Neural progenitor cell (in vitro differentiated cells): Measurements from ENCODE around the gene GCNA. TPM values are rescaled to one million over a fixed set of nuclear protein-coding genes. Genes with fewer than 3 reads are reported as not detected.
"Not testable (repeated sequence)": the region's sequence is repeated elsewhere in the genome, so short reads cannot be mapped to it uniquely, and the experiment has no call there.

Source experiments
- DNase-seq: peaks from one replicate; pipeline ENCODE4 v3.0.0-alpha.2; 2016; ENCODE audit warnings: low spot score
- H2AFZ ChIP-seq: fragments of 200-600 bp; sonication (generic); replicated peaks from 2 replicates; pipeline ENCODE4 v1.6.1; 2016; ENCODE audit warnings: antibody characterized with exemption
- H3F3A ChIP-seq: fragments of 200-600 bp; sonication (generic); 2 replicates; pipeline ENCODE4 v1.6.1; 2016; ENCODE audit warnings: antibody characterized with exemption, low read depth
- H3K27ac ChIP-seq: fragments of 200-600 bp; sonication (generic); 2 replicates; pipeline ENCODE4 v1.5.1; 2016; ENCODE audit warnings: mild to moderate bottlenecking
- H3K27me3 ChIP-seq: fragments of 200-600 bp; sonication (generic); 2 replicates; pipeline ENCODE4 v1.6.1; 2016; ENCODE audit warnings: mild to moderate bottlenecking, moderate library complexity
- H3K36me3 ChIP-seq: fragments of 200-600 bp; sonication (generic); 2 replicates; pipeline ENCODE4 v1.5.1; 2016
- H3K4me1 ChIP-seq: fragments of 200-600 bp; sonication (generic); 2 replicates; pipeline ENCODE4 v1.6.1; 2016; ENCODE audit warnings: mixed run types
- H3K4me2 ChIP-seq: fragments of 200-600 bp; sonication (generic); 2 replicates; pipeline ENCODE4 v1.6.1; 2016
- H3K4me3 ChIP-seq: fragments of 200-600 bp; sonication (generic); 2 replicates; pipeline ENCODE4 v1.5.1; 2016
- H3K79me2 ChIP-seq: fragments of 200-600 bp; sonication (generic); 2 replicates; pipeline ENCODE4 v1.6.1; 2016; ENCODE audit warnings: low read depth
- H3K9ac ChIP-seq: fragments of 200-600 bp; sonication (generic); 2 replicates; pipeline ENCODE4 v1.6.1; 2016
- H3K9me3 ChIP-seq: fragments of 200-600 bp; sonication (generic); 2 replicates; pipeline ENCODE4 v1.5.1; 2016; ENCODE audit warnings: low read depth
- H4K20me1 ChIP-seq: fragments of 200-600 bp; sonication (generic); 2 replicates; pipeline ENCODE4 v1.6.1; 2016; ENCODE audit warnings: low read depth
- H3K27ac Mint-ChIP-seq: 3 replicates; pipeline ENCODE4 v1.8.0; 2021; ENCODE audit warnings: mixed read lengths
- H3K27me3 Mint-ChIP-seq: 2 replicates; pipeline ENCODE4 v1.8.0; 2022; ENCODE audit warnings: low read depth, mild to moderate bottlenecking, inconsistent platforms, moderate library complexity, mixed read lengths; ENCODE audit not compliant: insufficient read depth
- H3K36me3 Mint-ChIP-seq: 3 replicates; pipeline ENCODE4 v1.8.0; 2021; ENCODE audit warnings: mixed read lengths
- H3K4me1 Mint-ChIP-seq: 3 replicates; pipeline ENCODE4 v1.8.0; 2021; ENCODE audit warnings: mixed read lengths
- H3K4me3 Mint-ChIP-seq: 3 replicates; pipeline ENCODE4 v1.8.0; 2021; ENCODE audit warnings: mild to moderate bottlenecking, moderate library complexity, mixed read lengths
- H3K9me3 Mint-ChIP-seq: 3 replicates; pipeline ENCODE4 v1.8.0; 2020; ENCODE audit warnings: mixed read lengths
- CTCF ChIP-seq: fragments of 200-600 bp; sonication (generic); IDR thresholded peaks from 2 replicates; pipeline ENCODE4 v1.5.1; 2017; ENCODE audit warnings: antibody characterized with exemption, mild to moderate bottlenecking
- EZH2 ChIP-seq: fragments of 200-600 bp; sonication (generic); IDR thresholded peaks from 2 replicates; pipeline ENCODE4 v1.6.1; 2017; ENCODE audit warnings: antibody characterized with exemption, mild to moderate bottlenecking, moderate library complexity
- EZH2phosphoT487 ChIP-seq: fragments of 200-600 bp; sonication (generic); IDR thresholded peaks from 2 replicates; pipeline ENCODE4 v1.6.1; 2017; ENCODE audit warnings: antibody characterized with exemption
- total RNA-seq: library from RNA; depleted of rRNA; stranded (reverse); fragments of >200 nt; gene quantifications from 2 replicates; pipeline ENCODE4 v1.2.3, GENCODE V29; 2015; ENCODE audit warnings: low replicate concordance

GCNA gene
- total RNA-seq, 1 donor from 2014 or later = 0.97 TPM

- Histone ChIP-seq H3K27ac (no peak overlapping the region), H3F3A (no peaks in the 10 kb centered on the region), H3K4me2 (no peak overlapping the region), H3K9me3 (peaks cover 4% of the 10 kb centered on the region), H3K4me1 (no peaks in the 10 kb centered on the region), H3K4me3 (no peak overlapping the region), H3K9ac (no peak overlapping the region), H3K27me3 (no peaks in the 10 kb centered on the region), H3K79me2 (no peaks in the 10 kb centered on the region), H2AFZ (no peak overlapping the region), H3K36me3 (no peaks in the 10 kb centered on the region), H4K20me1 (no peaks in the 10 kb centered on the region)
- Mint-ChIP-seq H3K4me1 (no peaks in the 10 kb centered on the region), H3K4me3 (no peak overlapping the region), H3K36me3 (peaks cover 23% of the 10 kb centered on the region), H3K27ac (no peak overlapping the region), H3K9me3 (peaks cover 9% of the 10 kb centered on the region), H3K27me3 (no peaks in the 10 kb centered on the region)
- TF ChIP-seq EZH2phosphoT487 (no peak), CTCF (no peak), EZH2 (no peak)
- no peak for DNase-seq
Measured at GRCh38 chrX:71607488-71607887, 29.3 kb downstream of the GCNA start.

- no peak for DNase-seq
- peaks cover 12% of the 10 kb centered on the region for H3K36me3 Mint-ChIP-seq
- H3K79me2 ChIP-seq = no peaks in the 10 kb centered on the region
- no peaks in the 10 kb centered on the region for H3K27me3 ChIP-seq
- H3K4me2 ChIP-seq = no peak overlapping the region
- H3K4me3 Mint-ChIP-seq = no peak overlapping the region
- no peaks in the 10 kb centered on the region for H3K27me3 Mint-ChIP-seq
- H3K9ac ChIP-seq = no peak overlapping the region
- H3F3A ChIP-seq = no peaks in the 10 kb centered on the region
- H3K27ac ChIP-seq = no peak overlapping the region
- H3K4me3 ChIP-seq = no peak overlapping the region
- H2AFZ ChIP-seq = no peak overlapping the region
- no peak overlapping the region for H3K27ac Mint-ChIP-seq
- peaks cover 4% of the 10 kb centered on the region for H3K9me3 Mint-ChIP-seq
- TF ChIP-seq CTCF (no peak), EZH2 (no peak), EZH2phosphoT487 (no peak)
- H3K36me3 ChIP-seq = no peaks in the 10 kb centered on the region
- no peaks in the 10 kb centered on the region for H3K4me1 Mint-ChIP-seq
- H4K20me1 ChIP-seq = no peaks in the 10 kb centered on the region
- H3K4me1 ChIP-seq = no peaks in the 10 kb centered on the region
- H3K9me3 ChIP-seq = no peaks in the 10 kb centered on the region
Measured at GRCh38 chrX:71609095-71609750, 31.0 kb downstream of the GCNA start.

- not testable (repeated sequence) for H3K9ac ChIP-seq, H3K79me2 ChIP-seq, H2AFZ ChIP-seq, H3K27ac Mint-ChIP-seq, H3K4me1 Mint-ChIP-seq, H3K27ac ChIP-seq, H4K20me1 ChIP-seq, H3K36me3 Mint-ChIP-seq, H3K27me3 Mint-ChIP-seq, H3K27me3 ChIP-seq, H3K4me2 ChIP-seq, H3K4me3 ChIP-seq, H3K36me3 ChIP-seq, H3F3A ChIP-seq, H3K9me3 ChIP-seq, DNase-seq, H3K4me3 Mint-ChIP-seq, H3K4me1 ChIP-seq
- peaks cover 17% of the 10 kb centered on the region for H3K9me3 Mint-ChIP-seq
Measured at GRCh38 chrX:71611736-71612135, 33.5 kb downstream of the GCNA start.

- no peak for DNase-seq
- H3K9me3 ChIP-seq = no peaks in the 10 kb centered on the region
- Mint-ChIP-seq H3K27me3 (peaks cover 2% of the 10 kb centered on the region), H3K4me3 (no peak overlapping the region), H3K4me1 (no peaks in the 10 kb centered on the region), H3K9me3 (peaks cover 17% of the 10 kb centered on the region), H3K27ac (no peak overlapping the region), H3K36me3 (peaks cover 2% of the 10 kb centered on the region)
- H3K4me1 ChIP-seq = no peaks in the 10 kb centered on the region
- H3K36me3 ChIP-seq = no peaks in the 10 kb centered on the region
- H3K9ac ChIP-seq = no peak overlapping the region
- H4K20me1 ChIP-seq = no peaks in the 10 kb centered on the region
- H3K79me2 ChIP-seq = no peaks in the 10 kb centered on the region
- H2AFZ ChIP-seq = no peak overlapping the region
- H3K4me2 ChIP-seq = no peak overlapping the region
- no peaks in the 10 kb centered on the region for H3K27me3 ChIP-seq
- H3F3A ChIP-seq = no peaks in the 10 kb centered on the region
- TF ChIP-seq CTCF (no peak), EZH2phosphoT487 (no peak), EZH2 (no peak)
- H3K4me3 ChIP-seq = no peak overlapping the region
- H3K27ac ChIP-seq = no peak overlapping the region
Measured at GRCh38 chrX:71612256-71612655, 34.0 kb downstream of the GCNA start.
